Activated T-helper 2 cell treated with anti-CD3 and anti-CD28 coated beads, Interferon-gamma antibody, Interleukin-2, Interleukin-4, amounts not matched to agents 10 μg/mL and 5 μg/mL and 100 μg/mL, durations not matched to agents 14 hours and 24 hours and 36 hours (primary cell): ENCODE results near the gene RHO. TPM values are rescaled to one million over a fixed set of nuclear protein-coding genes. Genes with fewer than 3 reads are reported as not detected.
"Not testable (repeated sequence)": the region's sequence is repeated elsewhere in the genome, so short reads cannot be mapped to it uniquely, and the experiment has no call there.

Experiments used
- DNase-seq: peaks from one replicate; pipeline ENCODE4 v3.0.0; 2021; ENCODE audit warnings: low spot score
- H3K27ac Mint-ChIP-seq: one replicate; pipeline ENCODE4 v1.8.0; 2021; ENCODE audit warnings: mixed read lengths
- H3K27me3 Mint-ChIP-seq: one replicate; pipeline ENCODE4 v1.8.0; 2021; ENCODE audit warnings: low read depth, mixed read lengths
- H3K36me3 Mint-ChIP-seq: one replicate; pipeline ENCODE4 v1.8.0; 2021; ENCODE audit warnings: low read depth, mixed read lengths
- H3K4me1 Mint-ChIP-seq: one replicate; pipeline ENCODE4 v1.8.0; 2021; ENCODE audit warnings: low read depth, mixed read lengths
- H3K4me3 Mint-ChIP-seq: one replicate; pipeline ENCODE4 v1.8.0; 2021; ENCODE audit warnings: low read depth, mild to moderate bottlenecking, moderate library complexity, mixed read lengths
- H3K9me3 Mint-ChIP-seq: one replicate; pipeline ENCODE4 v1.8.0; 2021; ENCODE audit warnings: mixed read lengths
- intact Hi-C: fragments of 100-400 bp; cut with micrococcal nuclease; formaldehyde crosslinking; loops from one replicate; pipeline ENCODE4 v1.15.1; 2023
- total RNA-seq: library from RNA; stranded (reverse); gene quantifications from 2 replicates; pipeline ENCODE4 v1.2.3, GENCODE V29; 2022

The RHO gene
- not detected in 2 replicates for total RNA-seq

DNA sequence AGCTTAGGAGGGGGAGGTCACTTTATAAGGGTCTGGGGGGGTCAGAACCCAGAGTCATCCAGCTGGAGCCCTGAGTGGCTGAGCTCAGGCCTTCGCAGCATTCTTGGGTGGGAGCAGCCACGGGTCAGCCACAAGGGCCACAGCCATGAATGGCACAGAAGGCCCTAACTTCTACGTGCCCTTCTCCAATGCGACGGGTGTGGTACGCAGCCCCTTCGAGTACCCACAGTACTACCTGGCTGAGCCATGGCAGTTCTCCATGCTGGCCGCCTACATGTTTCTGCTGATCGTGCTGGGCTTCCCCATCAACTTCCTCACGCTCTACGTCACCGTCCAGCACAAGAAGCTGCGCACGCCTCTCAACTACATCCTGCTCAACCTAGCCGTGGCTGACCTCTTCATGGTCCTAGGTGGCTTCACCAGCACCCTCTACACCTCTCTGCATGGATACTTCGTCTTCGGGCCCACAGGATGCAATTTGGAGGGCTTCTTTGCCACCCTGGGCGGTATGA, at the start of gene RHO:
Gene RHO, plus strand, starts transcription at position 51 of the 512 bp plus-strand sequence. Its CDS starts 95 bp downstream, at position 146.
- intact Hi-C loops: no loop called here
- no peaks in the 10 kb centered on the region for H3K4me1 Mint-ChIP-seq
- no peak within 1 kb of the TSS for H3K27ac Mint-ChIP-seq
- DNase-seq: no peak
- no peaks in the 10 kb centered on the region for H3K9me3 Mint-ChIP-seq
- no peaks in the 10 kb centered on the region for H3K36me3 Mint-ChIP-seq
- no peak within 1 kb of the TSS for H3K4me3 Mint-ChIP-seq
- H3K27me3 Mint-ChIP-seq: no peaks in the 10 kb centered on the region

DNA sequence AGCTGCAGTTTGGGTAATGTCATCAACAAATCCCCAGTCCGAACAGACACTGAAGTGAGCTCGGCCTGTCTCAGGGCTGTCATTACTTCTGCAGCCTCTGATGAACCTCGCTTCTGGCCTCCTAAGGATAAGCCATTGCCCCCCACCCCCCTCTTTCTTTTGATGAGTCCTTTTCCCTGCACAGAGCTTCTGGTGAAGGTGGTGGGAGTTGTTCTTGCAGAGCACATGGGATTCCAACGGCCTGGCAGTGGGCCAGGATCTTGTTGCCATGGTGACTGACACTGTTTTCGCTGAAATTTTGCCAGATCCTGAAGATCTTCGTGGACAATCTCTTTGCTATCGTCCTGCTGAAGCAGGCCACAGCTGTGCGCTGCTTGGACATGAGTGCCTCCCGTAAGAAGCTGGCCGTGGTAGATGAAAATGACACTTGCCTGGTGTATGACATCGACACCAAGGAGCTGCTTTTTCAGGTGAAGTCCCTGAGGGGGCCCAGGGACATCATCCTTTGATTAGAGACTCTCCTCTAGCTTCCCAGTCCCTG, 47.1 kb upstream of the RHO start:
- H3K27ac Mint-ChIP-seq: peak overlapping the region; percentile 18
- H3K4me1 Mint-ChIP-seq, DNase-seq, H3K9me3 Mint-ChIP-seq, H3K36me3 Mint-ChIP-seq, H3K27me3 Mint-ChIP-seq, H3K4me3 Mint-ChIP-seq, intact Hi-C loops: not testable (repeated sequence)

- Mint-ChIP-seq H3K27ac (peak overlapping the region; percentile 60), H3K4me1 (peaks cover 8% of the 10 kb centered on the region), H3K9me3 (no peaks in the 10 kb centered on the region), H3K4me3 (no peak overlapping the region), H3K27me3 (no peaks in the 10 kb centered on the region), H3K36me3 (peaks cover 8% of the 10 kb centered on the region)
- intact Hi-C loops: no loop called here
- no peak for DNase-seq
Observed at GRCh38 chr3:129481766-129482332, 46.6 kb upstream of the RHO start.

- no peaks in the 10 kb centered on the region for H3K9me3 Mint-ChIP-seq
- peaks cover 8% of the 10 kb centered on the region for H3K4me1 Mint-ChIP-seq
- H3K36me3 Mint-ChIP-seq: peaks cover 6% of the 10 kb centered on the region
- no peak overlapping the region for H3K4me3 Mint-ChIP-seq
- intact Hi-C loops: no loop called here
- no peak overlapping the region for H3K27ac Mint-ChIP-seq
- no peaks in the 10 kb centered on the region for H3K27me3 Mint-ChIP-seq
- no peak for DNase-seq
Observed at GRCh38 chr3:129482721-129483120, 45.7 kb upstream of the RHO start.

DNA sequence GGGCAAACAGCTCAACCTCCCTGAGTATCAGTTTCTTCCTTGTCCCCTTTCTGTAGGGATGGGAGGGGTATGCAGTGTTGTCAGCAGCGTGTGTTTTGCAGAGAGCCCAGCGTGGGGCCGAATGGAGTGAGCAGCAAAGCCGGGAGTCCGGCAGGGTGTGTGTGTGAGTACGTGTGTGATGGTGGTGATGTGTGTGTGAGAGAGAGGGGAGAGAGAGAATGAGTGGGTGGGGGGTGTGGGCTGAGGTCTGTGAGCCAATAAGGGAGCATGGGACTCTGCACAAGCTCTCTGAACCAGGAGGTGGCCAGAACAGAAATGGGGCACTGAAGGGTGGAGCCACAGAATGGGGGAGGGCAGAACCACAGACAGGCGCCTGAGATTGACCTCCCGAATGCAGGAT, 44.6 kb upstream of the RHO start:
- no peaks in the 10 kb centered on the region for H3K27me3 Mint-ChIP-seq
- intact Hi-C loops: no loop called here
- no peaks in the 10 kb centered on the region for H3K9me3 Mint-ChIP-seq
- no peak overlapping the region for H3K27ac Mint-ChIP-seq
- peaks cover 8% of the 10 kb centered on the region for H3K4me1 Mint-ChIP-seq
- H3K36me3 Mint-ChIP-seq: peaks cover 6% of the 10 kb centered on the region
- DNase-seq: no peak
- no peak overlapping the region for H3K4me3 Mint-ChIP-seq

DNA sequence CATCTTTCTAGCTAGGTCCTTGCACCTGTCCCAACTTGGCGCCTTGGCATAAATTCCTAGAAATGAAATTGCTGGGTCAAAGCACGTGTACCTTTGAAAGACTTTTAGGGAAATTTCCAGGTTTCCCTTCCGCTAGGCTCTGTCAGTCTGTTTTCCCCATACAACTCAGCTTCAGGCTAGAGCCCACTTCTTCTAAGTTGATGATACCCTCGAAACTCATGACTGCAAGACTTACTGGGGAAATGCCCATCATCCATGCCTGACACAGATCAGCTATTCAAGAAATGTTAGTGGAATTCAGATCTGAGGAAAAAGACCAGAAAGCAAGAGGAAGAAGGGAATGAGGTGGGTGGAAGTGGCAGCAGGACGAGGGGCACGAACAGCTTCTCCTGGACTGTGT, 43.3 kb upstream of the RHO start:
- H3K27me3 Mint-ChIP-seq, H3K4me3 Mint-ChIP-seq, H3K9me3 Mint-ChIP-seq, DNase-seq, H3K36me3 Mint-ChIP-seq, intact Hi-C loops, H3K27ac Mint-ChIP-seq, H3K4me1 Mint-ChIP-seq: not testable (repeated sequence)

GRCh38 chr3:129485721-129486663, 42.4 kb upstream of the RHO start:
- no peaks in the 10 kb centered on the region for H3K9me3 Mint-ChIP-seq
- intact Hi-C loops: no loop called here
- peaks cover 6% of the 10 kb centered on the region for H3K36me3 Mint-ChIP-seq
- no peak for DNase-seq
- H3K27me3 Mint-ChIP-seq: no peaks in the 10 kb centered on the region
- peaks cover 8% of the 10 kb centered on the region for H3K4me1 Mint-ChIP-seq
- no peak overlapping the region for H3K27ac Mint-ChIP-seq
- no peak overlapping the region for H3K4me3 Mint-ChIP-seq

DNA sequence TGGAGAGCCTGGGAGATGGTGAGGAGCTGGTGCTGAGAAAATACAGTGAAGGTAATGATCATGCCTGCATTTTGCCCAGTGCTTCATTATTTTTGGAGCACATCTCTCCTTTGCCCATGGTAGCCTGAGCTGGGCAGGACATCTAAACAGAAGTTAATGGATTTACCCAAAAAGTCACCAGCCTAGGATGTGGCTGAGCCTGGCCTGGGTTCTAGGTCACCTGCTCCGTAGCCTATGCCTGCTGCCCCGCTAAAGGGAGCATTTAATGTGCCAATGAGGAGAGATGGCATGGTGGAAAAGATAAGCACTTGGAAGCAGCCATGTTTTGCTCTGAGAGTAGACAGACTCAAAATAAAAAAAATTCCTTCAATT, 41.8 kb upstream of the RHO start:
- no peak overlapping the region for H3K27ac Mint-ChIP-seq
- no peaks in the 10 kb centered on the region for H3K9me3 Mint-ChIP-seq
- DNase-seq: no peak
- no peaks in the 10 kb centered on the region for H3K27me3 Mint-ChIP-seq
- intact Hi-C loops: no loop called here
- H3K36me3 Mint-ChIP-seq: peaks cover 6% of the 10 kb centered on the region
- H3K4me1 Mint-ChIP-seq: peaks cover 7% of the 10 kb centered on the region
- H3K4me3 Mint-ChIP-seq: no peak overlapping the region

DNA sequence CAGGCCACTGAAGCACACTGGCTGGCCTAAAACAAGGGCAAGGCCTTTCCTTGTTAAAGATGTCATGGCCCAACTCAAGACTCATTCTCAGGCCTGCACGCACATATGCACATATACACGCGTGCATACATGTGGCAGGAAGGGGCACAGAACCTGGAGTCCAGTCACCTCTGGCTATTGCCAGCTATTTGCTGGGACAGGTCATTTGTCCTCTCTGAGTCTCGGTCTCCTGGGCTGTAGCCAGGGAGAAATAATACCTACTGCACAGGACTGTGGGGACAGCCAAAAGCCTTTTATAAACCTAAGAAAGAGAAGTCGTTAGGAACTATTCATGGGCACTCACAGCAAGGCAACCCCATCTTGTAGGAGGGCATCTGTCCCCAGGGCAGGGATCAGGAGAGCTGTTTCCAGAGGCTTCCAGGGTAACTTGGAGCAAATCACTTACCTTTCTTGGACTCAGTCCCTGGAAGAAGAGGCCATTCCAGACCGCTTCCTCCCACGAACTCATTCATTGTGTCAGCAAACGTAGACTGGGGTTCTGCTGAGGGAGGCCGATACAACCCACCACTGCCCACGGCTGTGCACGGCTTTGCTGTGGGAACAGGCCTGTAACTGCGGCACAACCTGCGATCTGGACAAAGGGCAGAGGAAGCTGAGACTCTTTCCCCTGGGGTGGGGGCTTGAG, 41.1 kb upstream of the RHO start:
- H3K4me1 Mint-ChIP-seq: no peaks in the 10 kb centered on the region
- H3K9me3 Mint-ChIP-seq: no peaks in the 10 kb centered on the region
- H3K27ac Mint-ChIP-seq: no peak overlapping the region
- no peak for DNase-seq
- no peaks in the 10 kb centered on the region for H3K36me3 Mint-ChIP-seq
- intact Hi-C loops: no loop called here
- H3K27me3 Mint-ChIP-seq: no peaks in the 10 kb centered on the region
- H3K4me3 Mint-ChIP-seq: no peak overlapping the region

- intact Hi-C loops, H3K27me3 Mint-ChIP-seq, H3K4me3 Mint-ChIP-seq: not testable (repeated sequence)
Observed at GRCh38 chr3:129487868-129488335, 40.5 kb upstream of the RHO start.

DNA sequence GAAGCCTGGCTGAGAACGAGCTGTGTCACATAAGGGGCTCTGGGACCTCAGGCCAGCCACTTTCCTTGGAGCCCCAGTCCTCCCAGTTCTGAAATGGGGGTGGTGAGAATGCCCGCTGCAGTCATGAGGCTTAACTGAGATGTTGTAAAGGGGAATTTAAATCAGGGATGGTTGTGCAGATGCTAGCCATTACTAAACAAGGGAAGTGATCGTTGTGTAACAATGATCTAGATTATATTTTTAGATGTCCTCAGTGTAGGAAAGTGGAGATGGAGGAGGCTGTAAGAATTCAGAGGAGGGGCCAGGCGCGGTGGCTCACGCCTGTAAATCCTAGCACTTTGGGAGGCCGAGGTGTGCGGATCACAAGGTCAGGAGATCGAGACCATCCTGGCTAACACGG, 39.2 kb upstream of the RHO start:
- H3K9me3 Mint-ChIP-seq, H3K27me3 Mint-ChIP-seq: not testable (repeated sequence)

More at GRCh38 chr3:129487868-129488335, 40.5 kb upstream of the RHO start:
- not testable (repeated sequence) for H3K27ac Mint-ChIP-seq, H3K4me1 Mint-ChIP-seq, H3K36me3 Mint-ChIP-seq, H3K9me3 Mint-ChIP-seq, DNase-seq

GRCh38 chr3:129490273-129490675, 38.2 kb upstream of the RHO start:
- Mint-ChIP-seq H3K4me1 (no peaks in the 10 kb centered on the region), H3K4me3 (no peak overlapping the region), H3K36me3 (no peaks in the 10 kb centered on the region), H3K27me3 (no peaks in the 10 kb centered on the region), H3K27ac (no peak overlapping the region), H3K9me3 (no peaks in the 10 kb centered on the region)
- peak; percentile 20 for DNase-seq
- intact Hi-C loops: loop anchor here (1.0 to 2.0 kb wide), 3 partner anchors 137 to 444 kb away; no protein-coding TSS in a partner anchor

More for the DNA sequence above, 39.2 kb upstream of the RHO start:
- DNase-seq, intact Hi-C loops, H3K4me3 Mint-ChIP-seq, H3K36me3 Mint-ChIP-seq, H3K27ac Mint-ChIP-seq, H3K4me1 Mint-ChIP-seq: not testable (repeated sequence)
